Panc1 (cell line): ENCODE measurements around the gene BMP7. TPM values are rescaled to one million over a fixed set of nuclear protein-coding genes. Genes with fewer than 3 reads are reported as not detected.

Source experiments
- ATAC-seq: fragments of 200-7000 bp; cut with Tn5 transposase; 2 replicates; pipeline ENCODE4 v1.9.1; 2020; ENCODE audit warnings: mild to moderate bottlenecking, moderate library complexity
- BruUV-seq: library from RNA; stranded (reverse); fragments of 400-500 nt; replicated peaks from 2 replicates; lab custom pipeline; 2021; lab: Mats Ljungman, UMichigan
- CTCF ChIA-PET: fragments of 300-600 bp; sonication (Branson Sonifier 250); formaldehyde crosslinking; loops from one replicate; lab custom pipeline; 2022; ENCODE audit warnings: antibody characterized with exemption; lab: Charles Lee
- POLR2A ChIA-PET: fragments of 300-600 bp; sonication (Branson Sonifier 250); formaldehyde crosslinking; loops from one replicate; lab custom pipeline; 2022; ENCODE audit warnings: antibody characterized with exemption; lab: Charles Lee
- DNase-seq: peaks from one replicate; pipeline ENCODE4 v3.0.0-alpha.2; 2010; ENCODE audit warnings: low read depth, low spot score
- H3K27ac ChIP-seq: 2 replicates; pipeline ENCODE4 v1.5.1; 2011; ENCODE audit warnings: mild to moderate bottlenecking, low read length, inconsistent platforms
- H3K27me3 ChIP-seq: fragments of 200-500 bp; sonication (Bioruptor generic); 2 replicates; pipeline ENCODE4 v1.6.0; 2014; ENCODE audit warnings: low read length, inconsistent platforms; ENCODE audit not compliant: control insufficient read depth, insufficient read depth
- H3K36me3 ChIP-seq: fragments of 200-500 bp; sonication (Bioruptor generic); 2 replicates; pipeline ENCODE4 v1.5.1; 2014; ENCODE audit warnings: inconsistent platforms, mild to moderate bottlenecking, low read length, moderate library complexity; ENCODE audit not compliant: control insufficient read depth, insufficient read depth
- H3K4me1 ChIP-seq: 2 replicates; pipeline ENCODE4 v1.5.1; 2011; ENCODE audit warnings: inconsistent platforms, mild to moderate bottlenecking, low read length, moderate library complexity; ENCODE audit not compliant: control insufficient read depth, insufficient read depth
- H3K4me3 ChIP-seq, 2 experiments: 2 replicates each; pipeline ENCODE4 v1.5.1; 2011 to 2012; ENCODE audit warnings: low read depth in 2 of 2, low read length in 2 of 2, mild to moderate bottlenecking in 2 of 2, inconsistent platforms in 1 of 2, moderate library complexity in 1 of 2
- H3K9me3 ChIP-seq: fragments of 200-500 bp; sonication (Bioruptor generic); 2 replicates; pipeline ENCODE4 v1.5.1; 2014; ENCODE audit warnings: low read depth, mild to moderate bottlenecking, inconsistent platforms, low read length, moderate library complexity; ENCODE audit not compliant: control insufficient read depth, insufficient read depth
- POLR2AphosphoS5 ChIP-seq: IDR thresholded peaks from 2 replicates; pipeline ENCODE4 v1.6.1; 2012; ENCODE audit warnings: mild to moderate bottlenecking, low read depth, low read length, moderate library complexity
- REST ChIP-seq, 2 experiments: IDR thresholded peaks; 2 replicates each; pipeline ENCODE4 v1.6.1; 2011 to 2012; ENCODE audit warnings: low read depth in 2 of 2, control low read depth in 1 of 2, low read length in 1 of 2, mild to moderate bottlenecking in 1 of 2, moderate library complexity in 1 of 2; ENCODE audit not compliant: insufficient read depth in 1 of 2
- SIN3A ChIP-seq: IDR thresholded peaks from 2 replicates; pipeline ENCODE4 v1.6.1; 2012; ENCODE audit warnings: low read depth, mild to moderate bottlenecking, low read length, moderate library complexity, borderline replicate concordance; ENCODE audit not compliant: insufficient read depth
- TCF7L2 ChIP-seq: IDR thresholded peaks from 2 replicates; pipeline ENCODE4 v1.6.1; 2011; ENCODE audit warnings: mild to moderate bottlenecking, low read depth, low read length, inconsistent platforms
- in situ Hi-C: cut with HindIII; loops from 2 replicates; pipeline ENCODE4 v1.10.0; 2016; ENCODE audit warnings: low sequenced_read_pairs, low pct_unique_long_range_greater_than_20kb
- intact Hi-C: fragments of 100-400 bp; cut with micrococcal nuclease; formaldehyde crosslinking; loops from one replicate; pipeline ENCODE4 v1.10.0; 2022; ENCODE audit not compliant: unreplicated experiment
- total RNA-seq: library from RNA; stranded (reverse); gene quantifications from one replicate; pipeline ENCODE4 v1.2.1, GENCODE V29; 2021; ENCODE audit not compliant: unreplicated experiment
- TF ChIP-seq, protein P1 (sequence below): fragments of 450-650 bp; IDR thresholded peaks from 2 replicates; pipeline ENCODE4 v1.5.1; 2017; ENCODE audit warnings: mild to moderate bottlenecking

The BMP7 gene
- total RNA-seq, 1 experiment from 2014 or later, result 11.5 TPM

GRCh38 chr20:57292611-57293010 is 26.2 kb upstream of the BMP7 start:
- no peaks in the 10 kb centered on the region for H3K9me3 ChIP-seq
- no peak overlapping the region for H3K4me3 ChIP-seq
- intact Hi-C loops (no loop called here), in situ Hi-C loops (no loop called here)
- DNase-seq, result no peak
- no TSS peak for BruUV-seq
- H3K4me1 ChIP-seq, result no peaks in the 10 kb centered on the region
- POLR2A ChIA-PET, result no interaction called here
- H3K27ac ChIP-seq, result no peak overlapping the region
- ATAC-seq, result no peak
- peaks cover 9% of the 10 kb centered on the region for H3K27me3 ChIP-seq
- no peaks in the 10 kb centered on the region for H3K36me3 ChIP-seq
- CTCF ChIA-PET, result no interaction called here
- TF ChIP-seq TCF7L2 (no peak), POLR2AphosphoS5 (no peak)
- TF ChIP-seq, protein P1, sequence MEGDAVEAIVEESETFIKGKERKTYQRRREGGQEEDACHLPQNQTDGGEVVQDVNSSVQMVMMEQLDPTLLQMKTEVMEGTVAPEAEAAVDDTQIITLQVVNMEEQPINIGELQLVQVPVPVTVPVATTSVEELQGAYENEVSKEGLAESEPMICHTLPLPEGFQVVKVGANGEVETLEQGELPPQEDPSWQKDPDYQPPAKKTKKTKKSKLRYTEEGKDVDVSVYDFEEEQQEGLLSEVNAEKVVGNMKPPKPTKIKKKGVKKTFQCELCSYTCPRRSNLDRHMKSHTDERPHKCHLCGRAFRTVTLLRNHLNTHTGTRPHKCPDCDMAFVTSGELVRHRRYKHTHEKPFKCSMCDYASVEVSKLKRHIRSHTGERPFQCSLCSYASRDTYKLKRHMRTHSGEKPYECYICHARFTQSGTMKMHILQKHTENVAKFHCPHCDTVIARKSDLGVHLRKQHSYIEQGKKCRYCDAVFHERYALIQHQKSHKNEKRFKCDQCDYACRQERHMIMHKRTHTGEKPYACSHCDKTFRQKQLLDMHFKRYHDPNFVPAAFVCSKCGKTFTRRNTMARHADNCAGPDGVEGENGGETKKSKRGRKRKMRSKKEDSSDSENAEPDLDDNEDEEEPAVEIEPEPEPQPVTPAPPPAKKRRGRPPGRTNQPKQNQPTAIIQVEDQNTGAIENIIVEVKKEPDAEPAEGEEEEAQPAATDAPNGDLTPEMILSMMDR, result no peak

DNA sequence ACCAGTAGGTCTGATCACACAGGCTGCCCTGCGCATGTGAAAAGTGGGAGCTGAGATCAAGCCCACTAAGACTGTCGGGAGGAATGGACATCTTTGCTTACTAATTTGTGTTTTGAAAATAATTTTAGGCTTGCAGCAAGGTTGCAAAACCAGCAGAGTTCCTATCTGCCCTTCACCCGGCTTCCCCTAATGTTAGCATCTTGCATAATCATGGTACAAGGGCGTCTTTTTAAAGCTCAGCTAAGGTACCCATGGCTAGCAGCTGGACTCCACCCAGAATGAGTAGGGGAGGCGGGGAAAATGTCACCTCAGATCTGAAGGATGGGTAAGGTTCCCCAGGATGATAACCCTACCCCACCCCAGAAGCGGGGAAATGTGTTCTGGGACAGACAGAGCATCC is 25.3 kb upstream of the BMP7 start:
- Histone ChIP-seq H3K27ac (no peak overlapping the region), H3K4me3 (no peak overlapping the region), H3K9me3 (no peaks in the 10 kb centered on the region), H3K36me3 (no peaks in the 10 kb centered on the region), H3K27me3 (peaks cover 10% of the 10 kb centered on the region), H3K4me1 (no peaks in the 10 kb centered on the region)
- ATAC-seq (no peak), DNase-seq (no peak)
- intact Hi-C loops (no loop called here), in situ Hi-C loops (no loop called here)
- no peak for TF ChIP-seq SIN3A
- TF ChIP-seq TCF7L2, result no peak
- no peak for TF ChIP-seq POLR2AphosphoS5
- TF ChIP-seq REST (IDR thresholded peaks at IDR 0.05; ENCODE audit: insufficient read depth in 1 of 2, low read depth in 2 of 2, low read length in 1 of 2), result no peak
- TF ChIP-seq, protein P1, result no peak
- ChIA-PET POLR2A (no interaction called here), CTCF (no interaction called here)
- no TSS peak for BruUV-seq
